Measurements from ENCODE around the gene SLC2A4RG. TPM values are rescaled to one million over a fixed set of nuclear protein-coding genes. Genes with fewer than 3 reads are reported as not detected.

The SLC2A4RG gene
- total and polyA plus RNA-seq, 2 of the 13 experiments (the other 11 are each of a cell fraction or from before 2014, with no cell fraction given): 91.4 to 95.9 TPM

DNA sequence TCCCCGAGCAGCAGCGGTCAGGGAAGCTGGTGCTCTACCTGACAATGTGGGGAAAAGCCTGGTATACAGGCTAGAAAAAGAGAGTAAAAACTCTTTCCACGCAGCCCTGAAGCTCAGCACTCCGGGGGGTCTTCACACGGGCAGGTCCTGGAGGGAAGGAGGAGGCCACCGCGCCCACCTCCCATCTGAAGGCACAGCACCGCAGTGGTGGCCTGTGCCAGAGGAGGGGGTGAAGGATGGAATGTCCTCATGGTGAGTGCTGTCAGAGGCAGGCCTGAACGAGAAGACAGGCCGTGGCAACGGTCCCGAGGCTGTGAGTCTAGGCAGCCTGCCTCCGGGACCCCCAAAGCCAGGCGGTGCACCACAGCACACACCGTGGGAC lies 5.8 kb downstream of the SLC2A4RG start (continued):
- TF ChIP-seq ZBTB49 (CRISPR knock-in tag; IDR thresholded peaks at IDR 0.05; ENCODE audit: borderline replicate concordance) (0 out of 2 replicates have a peak, but pooled peaks have one; percentile 37), SOX13 (IDR thresholded peaks at IDR 0.05) (0 out of 2 replicates have a peak, but pooled peaks have one; percentile 13), SOX13 (CRISPR knock-in tag; conservative IDR thresholded peaks at IDR 0.05 in 1 of 2, IDR thresholded peaks at IDR 0.05 in 1 of 2) (no peak), TAF1 (CRISPR knock-in tag; IDR thresholded peaks at IDR 0.05) (peak; percentile 9; the same call in 1 of the 2 replicates), ZBTB33 (CRISPR knock-in tag; IDR thresholded peaks at IDR 0.05) (peak; percentile 48; the same call in 1 of the 2 replicates)

- Histone ChIP-seq H3K4me3 (replicated peaks in 1 of 3; ENCODE audit: insufficient read depth in 1 of 3, low read depth in 2 of 3, low read length in 3 of 3) (peak overlapping the region in 1 of 3 experiments; percentile 8; a peak in 1 of 6 replicates), H3K27ac (ENCODE audit: extremely low read length, insufficient read depth, low read length) (peak overlapping the region; percentile 19), H4K20me1 (ENCODE audit: insufficient read depth, low read length) (no peaks in the 10 kb centered on the region), H3K4me2 (ENCODE audit: low read depth, low read length) (peak overlapping the region; percentile 77), H3K79me2 (ENCODE audit: insufficient read depth, low read length) (peaks cover 9% of the 10 kb centered on the region), H2AFZ (ENCODE audit: low read length) (no peak overlapping the region), H3K4me1 (ENCODE audit: insufficient read depth, low read length) (peaks cover 82% of the 10 kb centered on the region), H3K9ac (ENCODE audit: insufficient read depth, low read depth, low read length) (peak overlapping the region; percentile 26; the same call in 1 of the 2 replicates), H3K36me3 (replicated peaks in 1 of 2; ENCODE audit: control insufficient read depth in 1 of 2, insufficient read depth in 2 of 2, low read length in 2 of 2) (peaks cover 17 to 27% of the 10 kb centered on the region in 2 experiments), H3K27me3 (ENCODE audit: control insufficient read depth in 1 of 2, insufficient read depth in 2 of 2, low read length in 2 of 2) (no peaks in the 10 kb centered on the region), H3K9me3 (ENCODE audit: low read length) (no peaks in the 10 kb centered on the region)
- POLR2A ChIA-PET: interaction anchor here (0.9 to 2.7 kb wide), 5 partner anchors 12 to 208 kb away, joined by 4 to 9 read pairs (median 8); partner anchors contain the start of genes ARFRP1, TPD52L2 and ZGPAT
- in situ Hi-C loops (cut with HindIII; ENCODE audit: extremely low pct_ligation_motif_present, low pct_unique_long_range_greater_than_20kb) (no loop called here), intact Hi-C loops (cut with micrococcal nuclease; ENCODE audit: unreplicated experiment) (loop anchor here (10.0 kb wide), 1 partner anchor 119 kb away; the partner anchor contains the start of genes ABHD16B and TPD52L2)
- ATAC-seq: peak; percentile 27
- no peak for DNase-seq (ENCODE audit: low spot score)
- 58% methylated on average over 19 of the region's 26 CpGs for WGBS (ENCODE audit: low lambda C conversion rate)
- FAIRE-seq: no peak
- CTCF ChIA-PET (ENCODE audit: low intra/inter-chr PET ratio, low total read pairs): no interaction called here
- no TSS peak for BruUV-seq (replicated peaks)
- no peak for TF ChIP-seq ZNF564 (CRISPR knock-in tag; IDR thresholded peaks at IDR 0.05)
- no peak for TF ChIP-seq CENPT (CRISPR knock-in tag; IDR thresholded peaks at IDR 0.05; ENCODE audit: low read depth)
- no peak for TF ChIP-seq ZNF431 (CRISPR knock-in tag; IDR thresholded peaks at IDR 0.05; ENCODE audit: borderline replicate concordance, low read depth)
- no peak for TF ChIP-seq MEIS2 (CRISPR knock-in tag; IDR thresholded peaks at IDR 0.05)
- TF ChIP-seq SNAPC4 (CRISPR knock-in tag; IDR thresholded peaks at IDR 0.05): no peak; the same call in 1 of the 2 replicates
Observed at GRCh38 chr20:63745961-63746731, 6.6 kb downstream of the SLC2A4RG start.

All from HepG2 (cell line).